Measurements from ENCODE around the gene YIF1A.

The YIF1A gene

GRCh38 chr11:66243782-66244535 lies 45.0 kb downstream of the YIF1A start:
- DNase-seq (ENCODE audit: low spot score), result no peak

- no peak for DNase-seq (ENCODE audit: low spot score)
These were observed 46.7 kb downstream of the YIF1A start for GRCh38 chr11:66242095-66242765.

- no peak for DNase-seq (ENCODE audit: low spot score)
These were observed 48.2 kb downstream of the YIF1A start for GRCh38 chr11:66240781-66241136.

GRCh38 chr11:66239998-66240780 lies 48.8 kb downstream of the YIF1A start:
- no peak for DNase-seq (ENCODE audit: low spot score)

GRCh38 chr11:66239511-66239910 lies 49.4 kb downstream of the YIF1A start:
- DNase-seq (ENCODE audit: low spot score), result no peak

GRCh38 chr11:66238786-66239413 lies 50.0 kb downstream of the YIF1A start:
- DNase-seq (ENCODE audit: low spot score), result no peak

GRCh38 chr11:66237867-66238266 lies 51.1 kb downstream of the YIF1A start:
- no peak for DNase-seq (ENCODE audit: low spot score)

- DNase-seq (ENCODE audit: low spot score), result no peak
These were observed 53.8 kb downstream of the YIF1A start for GRCh38 chr11:66235141-66235540.

Measured in LoVo (cell line).